T-helper 2 cell treated with Interferon-gamma antibody and Interleukin-4, amounts not matched to agents 5 μg/mL and 100 μg/mL, for 36 hours (primary cell): ENCODE data around the gene ATL2.
"Not testable (repeated sequence)": the region's sequence is repeated elsewhere in the genome, so short reads cannot be mapped to it uniquely, and the experiment has no call there.

ENCODE experiments used
- DNase-seq: peaks from one replicate; pipeline ENCODE4 v3.0.0; 2021; ENCODE audit warnings: low spot score
- H3K27ac Mint-ChIP-seq: one replicate; pipeline ENCODE4 v1.8.0; 2021; ENCODE audit warnings: mild to moderate bottlenecking, mixed read lengths
- H3K27me3 Mint-ChIP-seq: one replicate; pipeline ENCODE4 v1.8.0; 2021; ENCODE audit warnings: low read depth, mixed read lengths
- H3K36me3 Mint-ChIP-seq: one replicate; pipeline ENCODE4 v1.8.0; 2021; ENCODE audit warnings: low read depth, mixed read lengths
- H3K4me1 Mint-ChIP-seq: one replicate; pipeline ENCODE4 v1.8.0; 2021; ENCODE audit warnings: low read depth, mixed read lengths
- H3K4me3 Mint-ChIP-seq: one replicate; pipeline ENCODE4 v1.8.0; 2022; ENCODE audit warnings: mild to moderate bottlenecking, moderate library complexity, mixed read lengths
- H3K9me3 Mint-ChIP-seq: one replicate; pipeline ENCODE4 v1.8.0; 2021; ENCODE audit warnings: mixed read lengths

Gene ATL2

GRCh38 chr2:38377050-38377828 is at the start of gene ATL2:
Gene ATL2 (minus strand): TSS chr2:38377273. CDS start chr2:38377260, 13 bp downstream.
- H3K9me3 Mint-ChIP-seq, result no peaks in the 10 kb centered on the region
- H3K4me3 Mint-ChIP-seq, result peak within 1 kb of the TSS; percentile 95
- H3K27me3 Mint-ChIP-seq, result no peaks in the 10 kb centered on the region
- peak within 1 kb of the TSS; percentile 96 for H3K27ac Mint-ChIP-seq
- peaks cover 6% of the 10 kb centered on the region for H3K36me3 Mint-ChIP-seq
- H3K4me1 Mint-ChIP-seq, result peaks cover 54% of the 10 kb centered on the region
- DNase-seq, result peak; percentile 93

DNA sequence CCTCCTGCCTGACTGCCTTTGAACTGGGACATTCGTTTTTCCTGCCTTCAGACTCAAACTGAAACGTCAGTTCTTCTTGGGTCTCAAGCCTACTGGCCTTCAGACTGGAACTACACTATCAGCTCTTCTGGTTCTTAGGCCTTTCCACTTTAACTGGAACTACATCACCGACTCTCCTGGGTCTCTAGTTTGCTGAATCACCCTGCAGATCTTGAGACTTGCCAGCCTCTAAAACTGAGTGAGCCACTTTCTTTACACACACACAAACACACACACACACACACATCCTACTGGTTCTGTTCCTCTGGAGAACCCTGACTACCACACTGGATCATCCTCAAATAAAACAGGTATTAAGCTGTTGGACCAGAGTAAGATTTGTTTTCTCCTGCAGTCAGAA is 46.7 kb upstream of the ATL2 start:
- no peaks in the 10 kb centered on the region for H3K4me1 Mint-ChIP-seq
- no peak overlapping the region for H3K4me3 Mint-ChIP-seq
- H3K27ac Mint-ChIP-seq, result no peak overlapping the region
- peaks cover 8% of the 10 kb centered on the region for H3K27me3 Mint-ChIP-seq
- no peaks in the 10 kb centered on the region for H3K36me3 Mint-ChIP-seq
- no peak for DNase-seq
- H3K9me3 Mint-ChIP-seq, result no peaks in the 10 kb centered on the region

DNA sequence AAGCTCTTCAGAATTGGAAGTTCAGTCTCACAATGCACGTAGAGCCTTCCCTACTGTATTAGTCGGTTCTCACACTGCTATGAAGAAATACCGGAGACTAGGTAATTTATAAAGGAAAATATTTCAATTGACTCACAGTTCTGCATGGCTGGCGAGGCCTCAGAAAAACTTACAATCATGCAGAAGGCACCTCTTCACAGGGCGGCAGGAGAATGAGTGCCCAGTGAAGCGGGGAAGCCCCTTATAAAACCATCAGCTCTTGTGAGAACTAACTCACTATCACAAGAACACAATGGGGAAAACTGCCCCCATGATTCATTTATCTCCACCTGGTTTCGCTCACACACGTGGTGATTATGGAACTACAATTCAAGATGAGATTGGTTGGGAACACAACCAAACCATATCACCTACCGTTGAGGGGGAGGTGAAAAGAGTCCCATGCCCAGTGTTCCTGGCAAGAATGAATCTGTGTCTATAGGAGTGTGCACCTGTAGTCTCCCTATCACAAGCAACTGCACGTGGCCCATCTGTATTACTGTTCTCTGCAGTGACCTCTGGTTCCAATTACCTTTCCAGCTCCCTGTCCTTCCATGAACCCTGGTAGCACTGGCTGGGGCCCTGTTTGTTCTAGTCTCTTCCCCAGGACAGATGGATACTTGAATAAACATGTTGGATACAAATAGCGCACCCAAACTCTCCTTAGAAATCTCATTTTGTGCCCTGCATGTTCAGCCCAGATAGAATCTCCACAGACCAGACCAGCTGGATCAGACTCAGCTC is 44.4 kb upstream of the ATL2 start:
- no peaks in the 10 kb centered on the region for H3K36me3 Mint-ChIP-seq
- no peak for DNase-seq
- peaks cover 16% of the 10 kb centered on the region for H3K27me3 Mint-ChIP-seq
- H3K4me1 Mint-ChIP-seq, result no peaks in the 10 kb centered on the region
- H3K9me3 Mint-ChIP-seq, result no peaks in the 10 kb centered on the region
- no peak overlapping the region for H3K27ac Mint-ChIP-seq
- H3K4me3 Mint-ChIP-seq, result no peak overlapping the region

DNA sequence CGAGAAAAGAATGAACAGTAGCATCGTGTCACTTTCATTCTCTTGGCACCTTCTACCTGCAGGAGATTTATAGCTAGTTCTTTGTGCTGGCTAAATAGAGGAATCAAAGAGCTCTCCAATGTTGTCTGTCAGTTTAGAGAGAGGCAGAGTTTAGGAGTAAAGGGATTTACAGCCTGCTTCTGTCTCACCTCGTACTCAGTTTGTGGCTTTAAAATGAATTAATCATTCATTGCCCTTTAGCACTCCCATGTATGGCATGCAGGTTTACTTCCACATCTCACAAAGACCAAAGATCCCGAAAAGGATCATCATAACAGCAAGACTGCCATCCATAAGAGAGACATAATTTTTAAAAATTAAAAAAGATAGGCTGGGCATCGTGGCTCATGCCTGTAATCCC is 42.4 kb upstream of the ATL2 start:
- H3K9me3 Mint-ChIP-seq, result peaks cover 3% of the 10 kb centered on the region
- H3K36me3 Mint-ChIP-seq, result peaks cover 2% of the 10 kb centered on the region
- no peak overlapping the region for H3K27ac Mint-ChIP-seq
- no peak overlapping the region for H3K4me3 Mint-ChIP-seq
- peaks cover 17% of the 10 kb centered on the region for H3K27me3 Mint-ChIP-seq
- no peak for DNase-seq
- H3K4me1 Mint-ChIP-seq, result no peaks in the 10 kb centered on the region

GRCh38 chr2:38418735-38419134 is 41.7 kb upstream of the ATL2 start:
- H3K9me3 Mint-ChIP-seq, result peaks cover 8% of the 10 kb centered on the region
- DNase-seq, result no peak
- no peaks in the 10 kb centered on the region for H3K4me1 Mint-ChIP-seq
- peaks cover 2% of the 10 kb centered on the region for H3K36me3 Mint-ChIP-seq
- no peak overlapping the region for H3K4me3 Mint-ChIP-seq
- no peak overlapping the region for H3K27ac Mint-ChIP-seq
- peaks cover 14% of the 10 kb centered on the region for H3K27me3 Mint-ChIP-seq

DNA sequence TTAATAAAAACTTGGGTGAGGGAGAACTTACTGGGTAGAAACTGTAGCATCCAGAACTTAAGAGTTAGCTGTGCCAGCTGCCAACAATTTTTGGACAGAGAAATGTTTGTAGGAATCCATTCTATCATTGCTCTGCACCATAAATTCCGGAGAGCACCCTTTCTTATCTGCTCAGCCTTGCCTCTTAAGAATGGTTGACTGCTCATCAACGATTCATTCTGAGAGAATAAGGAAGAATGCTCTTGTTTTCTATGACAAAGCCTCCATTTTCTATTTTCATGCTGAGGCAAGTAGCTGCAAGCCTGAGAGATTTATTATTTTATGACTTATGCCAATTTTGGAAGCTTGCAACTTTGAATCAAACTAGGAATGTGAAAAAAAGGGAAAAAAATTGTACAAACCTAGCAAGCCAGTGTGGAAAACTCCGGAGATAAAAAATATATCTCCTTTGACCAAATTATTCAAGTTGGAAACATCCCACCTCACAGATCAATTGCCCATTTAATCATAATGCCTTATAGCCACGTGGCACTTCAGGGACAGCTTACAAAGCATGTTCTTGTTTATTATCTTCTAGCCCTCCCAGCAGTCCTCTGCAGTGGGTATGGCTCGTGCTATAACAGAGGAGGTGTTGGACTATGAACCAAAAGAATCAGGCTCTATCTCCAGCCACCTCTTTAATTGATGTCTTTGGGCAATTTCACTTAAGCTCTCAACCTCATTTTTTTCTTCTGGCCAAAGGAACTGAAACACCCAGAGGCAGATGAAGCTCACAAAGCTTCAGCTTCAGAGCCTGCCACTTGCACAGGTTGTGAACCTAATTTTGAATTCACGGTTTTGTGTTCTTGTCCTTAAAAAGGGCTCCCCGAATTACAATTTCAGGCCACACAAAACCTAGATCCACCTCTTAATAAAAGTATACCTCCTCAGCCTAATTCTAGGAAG is 40.9 kb upstream of the ATL2 start:
- no peaks in the 10 kb centered on the region for H3K4me1 Mint-ChIP-seq
- H3K36me3 Mint-ChIP-seq, result peaks cover 2% of the 10 kb centered on the region
- DNase-seq, result no peak
- H3K27me3 Mint-ChIP-seq, result peaks cover 14% of the 10 kb centered on the region
- H3K27ac Mint-ChIP-seq, result no peak overlapping the region
- no peak overlapping the region for H3K4me3 Mint-ChIP-seq
- peaks cover 13% of the 10 kb centered on the region for H3K9me3 Mint-ChIP-seq

- Mint-ChIP-seq H3K4me3 (no peak overlapping the region), H3K9me3 (peaks cover 27% of the 10 kb centered on the region), H3K4me1 (no peaks in the 10 kb centered on the region), H3K27me3 (peaks cover 14% of the 10 kb centered on the region), H3K27ac (no peak overlapping the region), H3K36me3 (peaks cover 2% of the 10 kb centered on the region)
- DNase-seq, result no peak
Observed at GRCh38 chr2:38416296-38417036, 39.4 kb upstream of the ATL2 start.

DNA sequence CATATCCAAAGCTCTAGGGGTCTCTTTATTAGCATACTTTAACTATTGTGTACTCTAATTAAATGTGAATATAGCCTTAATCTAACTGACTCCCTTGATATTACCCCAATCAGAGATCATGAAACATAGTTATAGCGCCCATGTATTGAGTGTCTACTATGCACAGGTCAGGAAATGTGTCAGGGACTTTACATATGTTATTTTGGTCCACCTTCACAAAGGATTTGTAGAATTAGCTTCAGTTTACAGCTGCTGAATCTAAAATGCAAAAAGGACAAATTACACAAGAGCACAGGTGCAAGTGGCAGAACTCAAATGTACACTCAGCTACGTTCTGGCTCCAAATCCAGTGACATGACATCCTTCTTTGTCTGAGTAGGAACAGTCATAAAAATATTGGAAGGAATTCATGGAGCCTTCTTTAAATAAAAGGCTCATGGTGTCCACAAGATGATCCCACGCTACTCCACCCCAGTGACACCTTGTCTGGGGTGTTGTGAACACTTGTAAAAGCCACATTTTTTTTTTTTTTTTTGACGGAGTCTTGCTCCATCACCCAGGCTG is 38.7 kb upstream of the ATL2 start:
- peaks cover 14% of the 10 kb centered on the region for H3K27me3 Mint-ChIP-seq
- no peak overlapping the region for H3K27ac Mint-ChIP-seq
- H3K36me3 Mint-ChIP-seq, result peaks cover 2% of the 10 kb centered on the region
- DNase-seq, result no peak
- H3K9me3 Mint-ChIP-seq, result peaks cover 28% of the 10 kb centered on the region
- no peak overlapping the region for H3K4me3 Mint-ChIP-seq
- H3K4me1 Mint-ChIP-seq, result no peaks in the 10 kb centered on the region

- no peak for DNase-seq
- peaks cover 14% of the 10 kb centered on the region for H3K27me3 Mint-ChIP-seq
- peaks cover 2% of the 10 kb centered on the region for H3K36me3 Mint-ChIP-seq
- H3K9me3 Mint-ChIP-seq, result peaks cover 28% of the 10 kb centered on the region
- no peak overlapping the region for H3K27ac Mint-ChIP-seq
- no peak overlapping the region for H3K4me3 Mint-ChIP-seq
- H3K4me1 Mint-ChIP-seq, result no peaks in the 10 kb centered on the region
Observed at GRCh38 chr2:38415023-38415422, 38.0 kb upstream of the ATL2 start.

DNA sequence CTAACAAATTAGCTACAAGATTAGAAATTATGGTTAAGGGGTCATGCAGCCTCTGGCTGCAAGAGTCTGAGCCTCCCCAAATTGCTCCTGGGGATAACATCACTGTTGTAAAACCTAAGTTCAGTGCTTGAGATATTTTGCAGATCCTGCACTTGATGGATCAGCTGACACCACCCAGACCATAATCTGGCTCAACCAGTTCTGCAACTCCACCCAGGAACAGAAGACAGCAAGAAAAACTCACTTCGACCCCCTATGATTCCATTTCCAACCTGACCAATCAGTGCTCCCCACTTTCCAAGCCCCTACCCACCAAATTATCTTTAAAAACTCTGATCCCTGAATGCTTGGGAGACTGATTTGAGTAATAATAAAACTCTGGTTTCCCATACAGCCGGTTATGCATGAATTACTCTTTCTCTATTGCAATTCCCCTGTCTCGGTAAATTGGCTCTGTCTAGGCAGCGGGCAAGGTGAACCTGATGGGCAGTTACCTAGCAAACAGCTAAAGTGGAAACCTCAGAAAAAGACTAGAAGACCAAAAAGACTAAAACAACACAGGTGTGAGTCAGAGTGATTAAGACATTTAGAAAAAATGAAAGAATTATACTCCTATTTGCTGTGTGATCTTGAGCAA is 35.3 kb upstream of the ATL2 start:
- H3K36me3 Mint-ChIP-seq, DNase-seq, H3K27ac Mint-ChIP-seq, H3K4me3 Mint-ChIP-seq, H3K4me1 Mint-ChIP-seq: not testable (repeated sequence)
- peaks cover 10% of the 10 kb centered on the region for H3K27me3 Mint-ChIP-seq
- peaks cover 28% of the 10 kb centered on the region for H3K9me3 Mint-ChIP-seq

- H3K4me3 Mint-ChIP-seq, result no peak overlapping the region
- H3K27ac Mint-ChIP-seq, result no peak overlapping the region
Observed at GRCh38 chr2:38409156-38410102, 32.4 kb upstream of the ATL2 start.

More at GRCh38 chr2:38409156-38410102, 32.4 kb upstream of the ATL2 start:
- H3K4me1 Mint-ChIP-seq, result no peaks in the 10 kb centered on the region
- DNase-seq, result no peak
- no peaks in the 10 kb centered on the region for H3K36me3 Mint-ChIP-seq
- H3K27me3 Mint-ChIP-seq, result peaks cover 8% of the 10 kb centered on the region
- peaks cover 25% of the 10 kb centered on the region for H3K9me3 Mint-ChIP-seq
